Liver (tissue), 3 donors: ENCODE results near the gene CDH18.

Experiments used
- JUND ChIP-seq, 2 donors: IDR thresholded peaks; 2 replicates each; pipeline ENCODE4 v1.6.1; 2016; ENCODE audit warnings: antibody characterized with exemption in 2 of 2
- RAD21 ChIP-seq, 2 donors: IDR thresholded peaks; 2 replicates each; pipeline ENCODE4 v1.6.1; 2016; ENCODE audit warnings: antibody characterized with exemption in 2 of 2, mild to moderate bottlenecking in 2 of 2
- TF ChIP-seq, protein P1 (sequence below): IDR thresholded peaks from 2 replicates; pipeline ENCODE4 v1.6.1; 2016; ENCODE audit warnings: antibody characterized with exemption
- TF ChIP-seq, protein P2 (sequence below): fragments of 150-350 bp; IDR thresholded peaks from 2 replicates; pipeline ENCODE4 v1.5.1; 2017; ENCODE audit warnings: improper control_type of control experiment, low read depth, low read length; ENCODE audit not compliant: missing input control
- TF ChIP-seq, protein P3 (sequence below): IDR thresholded peaks from 2 replicates; pipeline ENCODE4 v1.6.1; 2016; ENCODE audit warnings: antibody characterized with exemption
- TF ChIP-seq, protein P4 (sequence below): IDR thresholded peaks from 2 replicates; pipeline ENCODE4 v1.6.1; 2016; ENCODE audit warnings: antibody characterized with exemption, mild to moderate bottlenecking
- donor health status: healthy.
- donor health status: healthy.

DNA sequence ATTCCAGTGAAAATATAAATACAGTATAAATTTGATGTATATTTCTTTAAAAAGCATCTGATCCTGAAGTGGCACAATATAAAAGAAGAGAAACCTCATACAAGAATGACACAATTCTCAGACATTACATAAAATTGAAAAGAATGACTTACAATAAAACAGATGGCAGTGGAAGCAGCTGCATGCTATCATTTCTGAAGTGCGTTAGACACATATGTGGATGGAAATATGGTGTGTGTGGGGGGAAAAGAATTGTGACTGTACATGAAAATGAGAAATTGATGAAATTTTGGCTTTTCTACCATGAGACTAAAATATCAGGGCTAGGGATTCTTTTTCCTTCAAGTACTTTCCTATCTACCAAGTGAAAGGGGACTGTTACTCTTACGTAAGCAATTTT lies 45.9 kb upstream of the CDH18 start:
- TF ChIP-seq, protein P1, sequence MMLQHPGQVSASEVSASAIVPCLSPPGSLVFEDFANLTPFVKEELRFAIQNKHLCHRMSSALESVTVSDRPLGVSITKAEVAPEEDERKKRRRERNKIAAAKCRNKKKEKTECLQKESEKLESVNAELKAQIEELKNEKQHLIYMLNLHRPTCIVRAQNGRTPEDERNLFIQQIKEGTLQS = no peak
- TF ChIP-seq, protein P2, sequence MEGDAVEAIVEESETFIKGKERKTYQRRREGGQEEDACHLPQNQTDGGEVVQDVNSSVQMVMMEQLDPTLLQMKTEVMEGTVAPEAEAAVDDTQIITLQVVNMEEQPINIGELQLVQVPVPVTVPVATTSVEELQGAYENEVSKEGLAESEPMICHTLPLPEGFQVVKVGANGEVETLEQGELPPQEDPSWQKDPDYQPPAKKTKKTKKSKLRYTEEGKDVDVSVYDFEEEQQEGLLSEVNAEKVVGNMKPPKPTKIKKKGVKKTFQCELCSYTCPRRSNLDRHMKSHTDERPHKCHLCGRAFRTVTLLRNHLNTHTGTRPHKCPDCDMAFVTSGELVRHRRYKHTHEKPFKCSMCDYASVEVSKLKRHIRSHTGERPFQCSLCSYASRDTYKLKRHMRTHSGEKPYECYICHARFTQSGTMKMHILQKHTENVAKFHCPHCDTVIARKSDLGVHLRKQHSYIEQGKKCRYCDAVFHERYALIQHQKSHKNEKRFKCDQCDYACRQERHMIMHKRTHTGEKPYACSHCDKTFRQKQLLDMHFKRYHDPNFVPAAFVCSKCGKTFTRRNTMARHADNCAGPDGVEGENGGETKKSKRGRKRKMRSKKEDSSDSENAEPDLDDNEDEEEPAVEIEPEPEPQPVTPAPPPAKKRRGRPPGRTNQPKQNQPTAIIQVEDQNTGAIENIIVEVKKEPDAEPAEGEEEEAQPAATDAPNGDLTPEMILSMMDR = no peak
- TF ChIP-seq, protein P3, sequence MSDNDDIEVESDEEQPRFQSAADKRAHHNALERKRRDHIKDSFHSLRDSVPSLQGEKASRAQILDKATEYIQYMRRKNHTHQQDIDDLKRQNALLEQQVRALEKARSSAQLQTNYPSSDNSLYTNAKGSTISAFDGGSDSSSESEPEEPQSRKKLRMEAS = no peak
- TF ChIP-seq, protein P4, sequence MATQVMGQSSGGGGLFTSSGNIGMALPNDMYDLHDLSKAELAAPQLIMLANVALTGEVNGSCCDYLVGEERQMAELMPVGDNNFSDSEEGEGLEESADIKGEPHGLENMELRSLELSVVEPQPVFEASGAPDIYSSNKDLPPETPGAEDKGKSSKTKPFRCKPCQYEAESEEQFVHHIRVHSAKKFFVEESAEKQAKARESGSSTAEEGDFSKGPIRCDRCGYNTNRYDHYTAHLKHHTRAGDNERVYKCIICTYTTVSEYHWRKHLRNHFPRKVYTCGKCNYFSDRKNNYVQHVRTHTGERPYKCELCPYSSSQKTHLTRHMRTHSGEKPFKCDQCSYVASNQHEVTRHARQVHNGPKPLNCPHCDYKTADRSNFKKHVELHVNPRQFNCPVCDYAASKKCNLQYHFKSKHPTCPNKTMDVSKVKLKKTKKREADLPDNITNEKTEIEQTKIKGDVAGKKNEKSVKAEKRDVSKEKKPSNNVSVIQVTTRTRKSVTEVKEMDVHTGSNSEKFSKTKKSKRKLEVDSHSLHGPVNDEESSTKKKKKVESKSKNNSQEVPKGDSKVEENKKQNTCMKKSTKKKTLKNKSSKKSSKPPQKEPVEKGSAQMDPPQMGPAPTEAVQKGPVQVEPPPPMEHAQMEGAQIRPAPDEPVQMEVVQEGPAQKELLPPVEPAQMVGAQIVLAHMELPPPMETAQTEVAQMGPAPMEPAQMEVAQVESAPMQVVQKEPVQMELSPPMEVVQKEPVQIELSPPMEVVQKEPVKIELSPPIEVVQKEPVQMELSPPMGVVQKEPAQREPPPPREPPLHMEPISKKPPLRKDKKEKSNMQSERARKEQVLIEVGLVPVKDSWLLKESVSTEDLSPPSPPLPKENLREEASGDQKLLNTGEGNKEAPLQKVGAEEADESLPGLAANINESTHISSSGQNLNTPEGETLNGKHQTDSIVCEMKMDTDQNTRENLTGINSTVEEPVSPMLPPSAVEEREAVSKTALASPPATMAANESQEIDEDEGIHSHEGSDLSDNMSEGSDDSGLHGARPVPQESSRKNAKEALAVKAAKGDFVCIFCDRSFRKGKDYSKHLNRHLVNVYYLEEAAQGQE = no peak
- no peak for TF ChIP-seq JUND (IDR thresholded peaks at IDR 0.05)
- TF ChIP-seq RAD21 (IDR thresholded peaks at IDR 0.05) = no peak
